Testis (tissue), 3 donors: ENCODE results near the gene ZMAT2. TPM values are rescaled to one million over a fixed set of nuclear protein-coding genes. Genes with fewer than 3 reads are reported as not detected.
"Not testable (repeated sequence)": the region's sequence is repeated elsewhere in the genome, so short reads cannot be mapped to it uniquely, and the experiment has no call there.

Source experiments
- DNase-seq: peaks from one replicate; pipeline ENCODE4 v3.0.0-alpha.2; 2019
- H3K27ac ChIP-seq, 2 donors: fragments of 200-600 bp; sonication (generic); one replicate each; pipeline ENCODE4 v1.5.1; 2019
- H3K27me3 ChIP-seq: fragments of 200-600 bp; sonication (generic); one replicate; pipeline ENCODE4 v1.5.1; 2019
- H3K36me3 ChIP-seq: fragments of 200-600 bp; sonication (generic); one replicate; pipeline ENCODE4 v1.5.1; 2017; ENCODE audit warnings: low read depth; ENCODE audit errors: missing control alignments
- H3K4me1 ChIP-seq: fragments of 200-600 bp; sonication (generic); one replicate; pipeline ENCODE4 v1.5.1; 2019
- H3K4me3 ChIP-seq, 2 donors: fragments of 200-600 bp; sonication (generic); one replicate each; pipeline ENCODE4 v1.5.1; 2017 to 2019
- H3K9me3 ChIP-seq: fragments of 200-600 bp; sonication (generic); one replicate; pipeline ENCODE4 v1.5.1; 2017
- CTCF ChIP-seq, 3 experiments: fragments of 450-650 bp in 2 of 3; fragments of 200-600 bp in 1 of 3; sonication (generic) in 1 of 3; IDR thresholded peaks; one replicate each; pipeline ENCODE4 v1.5.1; 2016 to 2019; ENCODE audit warnings: antibody characterized with exemption in 3 of 3, mild to moderate bottlenecking in 2 of 3, moderate library complexity in 1 of 3
- POLR2A ChIP-seq: fragments of 450-650 bp; IDR thresholded peaks from one replicate; pipeline ENCODE4 v1.6.1; 2017; ENCODE audit warnings: antibody characterized with exemption, mild to moderate bottlenecking, moderate library complexity
- WGBS, 2 donors: methylation state at CpG; one replicate each; pipeline ENCODE4 v1.1.5; 2018; 5-methylcytosine and 5-hydroxymethylcytosine counted together
- intact Hi-C: fragments of 100-400 bp; cut with DNase I; formaldehyde crosslinking; loops from one replicate; pipeline ENCODE4 v1.15.1; 2023; ENCODE audit warnings: low total_unique reads
- polyA plus RNA-seq: library from polyadenylated mRNA; stranded (reverse); fragments of 350-450 nt; fragmentation: Illumina TruSeq; extraction: RNeasy Lipid Tissue Mini Kit (QIAGEN cat#74804); gene quantifications from one replicate; pipeline ENCODE4 v1.2.3, GENCODE V29; 2014; ENCODE audit warnings: low read depth, low replicate concordance; ENCODE audit not compliant: insufficient read depth
- total RNA-seq, 2 donors: library from RNA; depleted of rRNA; stranded (reverse); fragments of >200 nt; gene quantifications; one replicate each; pipeline ENCODE4 v1.2.3, GENCODE V29; 2016

Gene ZMAT2
- total and polyA plus RNA-seq, 3 donors from 2014 or later = 28.5 to 50.5 (median 30.2) TPM

DNA sequence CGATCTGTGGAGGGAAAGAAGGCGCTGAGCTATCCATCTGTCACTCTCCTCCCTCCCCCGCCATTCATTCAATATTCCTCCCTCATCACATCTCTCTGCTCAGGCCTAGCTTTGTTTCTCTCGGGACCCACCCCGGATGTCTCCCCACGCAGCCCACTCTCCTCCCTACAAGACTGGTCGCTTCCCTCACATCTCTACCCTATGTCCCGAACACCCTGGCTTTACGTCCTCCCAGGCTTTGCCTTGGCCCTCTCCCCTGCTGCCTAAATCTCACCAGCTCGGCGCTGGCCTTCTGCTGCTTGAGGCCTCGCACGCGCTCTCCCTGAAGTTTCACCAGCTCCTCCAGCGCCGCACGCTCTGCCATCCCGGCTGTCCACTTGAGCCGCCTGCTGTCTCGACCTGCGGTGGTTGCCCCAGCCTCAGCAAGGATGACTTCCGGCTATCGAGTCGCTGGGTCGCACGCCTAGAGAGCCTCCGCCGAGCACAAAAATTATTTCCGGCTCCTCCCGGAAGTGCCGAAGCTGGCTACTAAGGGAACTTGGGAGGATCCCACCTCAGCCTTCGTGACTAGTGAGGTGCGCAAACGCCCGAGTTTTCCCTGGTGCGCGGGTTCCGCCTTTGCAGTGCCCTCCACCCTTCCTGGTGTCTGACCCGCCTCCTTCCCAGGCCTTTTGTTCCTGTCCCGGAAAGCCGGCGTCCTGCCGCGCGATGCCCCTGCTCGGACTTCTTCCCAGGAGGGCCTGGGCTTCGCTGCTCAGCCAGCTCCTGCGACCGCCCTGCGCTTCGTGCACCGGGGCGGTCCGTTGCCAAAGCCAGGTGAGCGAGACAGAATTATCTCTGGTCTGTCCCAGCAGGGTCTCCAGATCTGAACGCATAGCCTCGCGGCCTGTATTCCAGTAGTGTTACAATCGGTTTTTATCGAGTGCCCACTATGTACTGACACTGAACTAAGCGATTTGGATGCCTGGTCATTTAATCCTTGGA is 9.0 kb upstream of the ZMAT2 start, which contains the start of the genes HARS1 and HARS2:
Gene HARS1, minus strand, starts transcription at position 430 of the 984 bp plus-strand sequence. Its CDS starts 66 bp downstream, at position 364.
Gene HARS2, plus strand, starts transcription at position 515 of the 984 bp plus-strand sequence. Its CDS starts 194 bp downstream, at position 709.
- DNase-seq = peak; percentile 96
- H3K36me3 ChIP-seq = no peaks in the 10 kb centered on the region
- TF ChIP-seq POLR2A = no peak
- no peak for TF ChIP-seq CTCF (IDR thresholded peaks at IDR 0.05)
- H3K4me1 ChIP-seq = peaks cover 15% of the 10 kb centered on the region
- 0 to 2% methylated on average over 37 to 61 of the region's 61 CpGs for WGBS, 2 donors
- H3K27ac ChIP-seq = peak within 1 kb of the TSS; percentile 18 to 63
- H3K27me3 ChIP-seq = no peaks in the 10 kb centered on the region
- H3K4me3 ChIP-seq = peak within 1 kb of the TSS; percentile 70 to 83
- intact Hi-C loops = no loop called here
- H3K9me3 ChIP-seq = no peaks in the 10 kb centered on the region

- Histone ChIP-seq H3K27me3 (no peaks in the 10 kb centered on the region), H3K27ac (no peak overlapping the region), H3K9me3 (no peaks in the 10 kb centered on the region), H3K4me1 (peaks cover 15% of the 10 kb centered on the region), H3K4me3 (no peak overlapping the region), H3K36me3 (no peaks in the 10 kb centered on the region)
- WGBS, 2 donors = 67 to 74% methylated on average over 5 of the region's 5 CpGs
- intact Hi-C loops = no loop called here
- TF ChIP-seq POLR2A = no peak
- no peak for DNase-seq
These were observed 6.0 kb upstream of the ZMAT2 start for GRCh38 chr5:140694276-140694675.

GRCh38 chr5:140696891-140697492 is 3.3 kb upstream of the ZMAT2 start:
- intact Hi-C loops = no loop called here
- Histone ChIP-seq H3K9me3 (no peaks in the 10 kb centered on the region), H3K36me3 (no peaks in the 10 kb centered on the region), H3K27ac (no peak overlapping the region), H3K4me1 (peaks cover 24% of the 10 kb centered on the region), H3K4me3 (no peak overlapping the region), H3K27me3 (no peaks in the 10 kb centered on the region)
- 93 to 98% methylated on average over 4 of the region's 4 CpGs for WGBS, 2 donors
- TF ChIP-seq POLR2A (no peak), CTCF (IDR thresholded peaks at IDR 0.05) (no peak)
- no peak for DNase-seq

DNA sequence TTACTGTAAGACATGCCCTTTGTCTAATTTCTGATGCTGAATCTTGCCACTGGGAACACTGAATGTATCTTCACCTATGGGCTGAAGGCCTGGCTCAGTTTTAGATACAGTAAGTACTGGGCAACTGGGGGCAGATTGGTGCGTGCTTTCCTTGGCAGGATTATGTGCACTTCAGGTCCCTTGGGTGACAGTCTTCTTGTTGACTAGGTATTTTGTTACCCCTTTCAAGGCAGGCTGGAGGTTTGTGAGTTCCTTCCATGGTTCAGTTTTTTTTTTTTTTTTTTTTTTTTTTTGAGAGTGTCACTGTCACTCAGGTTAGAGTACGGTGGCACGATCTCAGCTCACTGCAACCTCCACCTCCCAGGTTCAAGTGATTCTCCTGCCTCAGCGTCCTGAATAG is 7.6 kb downstream of the ZMAT2 start:
- intact Hi-C loops = loop anchor here (10.0 kb wide), 1 partner anchor 63 kb away; the partner anchor contains the start of genes IK and NDUFA2
- Histone ChIP-seq H3K4me1 (no peaks in the 10 kb centered on the region), H3K9me3 (no peaks in the 10 kb centered on the region), H3K4me3 (no peak overlapping the region), H3K36me3 (no peaks in the 10 kb centered on the region), H3K27ac (no peak overlapping the region), H3K27me3 (no peaks in the 10 kb centered on the region)
- DNase-seq = no peak
- TF ChIP-seq POLR2A = no peak
- TF ChIP-seq CTCF (IDR thresholded peaks at IDR 0.05) = no peak
- 91 to 92% methylated on average over 4 of the region's 4 CpGs for whole genome bisulfite sequencing, 2 donors

GRCh38 chr5:140708787-140709186 is 8.5 kb downstream of the ZMAT2 start:
- not testable (repeated sequence) for H3K27me3 ChIP-seq, H3K4me3 ChIP-seq, DNase-seq, H3K9me3 ChIP-seq, H3K4me1 ChIP-seq, H3K27ac ChIP-seq, H3K36me3 ChIP-seq
- WGBS, 2 donors = 79 to 82% methylated on average over 9 of the region's 9 CpGs
- intact Hi-C loops = loop anchor here (10.0 kb wide), 1 partner anchor 64 kb away; the partner anchor contains the start of genes IK and NDUFA2
